GM23338 (cell line): Measurements from ENCODE around the gene MBD2. TPM values are rescaled to one million over a fixed set of nuclear protein-coding genes. Genes with fewer than 3 reads are reported as not detected.

Experiments used
- ATAC-seq: fragments of 200-7000 bp; cut with Tn5 transposase; 3 replicates; pipeline ENCODE4 v1.9.1; 2020
- DNase-seq: peaks from one replicate; pipeline ENCODE4 v3.0.0-alpha.2; 2015; ENCODE audit warnings: low spot score
- H2AFZ ChIP-seq: fragments of 200-600 bp; sonication (generic); 2 replicates; pipeline ENCODE4 v1.8.0; 2016; ENCODE audit warnings: antibody characterized with exemption, mild to moderate bottlenecking, moderate library complexity
- H3F3A ChIP-seq: fragments of 200-600 bp; sonication (generic); replicated peaks from 2 replicates; pipeline ENCODE4 v1.8.0; 2017; ENCODE audit warnings: antibody characterized with exemption, mixed run types, low read depth
- H3K27ac ChIP-seq: fragments of 200-600 bp; sonication (generic); 2 replicates; pipeline ENCODE4 v1.6.1; 2016; ENCODE audit warnings: low read depth
- H3K27me3 ChIP-seq: fragments of 200-600 bp; sonication (generic); 2 replicates; pipeline ENCODE4 v1.8.0; 2016; ENCODE audit warnings: mild to moderate bottlenecking, mixed run types, moderate library complexity; ENCODE audit not compliant: insufficient read depth
- H3K36me3 ChIP-seq: fragments of 200-600 bp; sonication (generic); 2 replicates; pipeline ENCODE4 v1.8.0; 2016; ENCODE audit warnings: mild to moderate bottlenecking; ENCODE audit not compliant: insufficient read depth
- H3K4me1 ChIP-seq: fragments of 200-600 bp; sonication (generic); 2 replicates; pipeline ENCODE4 v1.8.0; 2016; ENCODE audit warnings: mild to moderate bottlenecking, moderate library complexity; ENCODE audit not compliant: insufficient read depth
- H3K4me2 ChIP-seq: fragments of 200-600 bp; sonication (generic); 2 replicates; pipeline ENCODE4 v1.7.1; 2017; ENCODE audit warnings: mixed run types
- H3K4me3 ChIP-seq: fragments of 200-600 bp; sonication (generic); 2 replicates; pipeline ENCODE4 v1.6.1; 2016; ENCODE audit warnings: mixed run types
- H3K79me2 ChIP-seq: fragments of 200-600 bp; sonication (generic); replicated peaks from 2 replicates; pipeline ENCODE4 v1.8.0; 2017; ENCODE audit warnings: mild to moderate bottlenecking; ENCODE audit not compliant: insufficient read depth
- H3K9me2 ChIP-seq: fragments of 200-600 bp; sonication (generic); 2 replicates; pipeline ENCODE4 v1.8.0; 2017; ENCODE audit not compliant: insufficient read depth
- H4K20me1 ChIP-seq: fragments of 200-600 bp; sonication (generic); replicated peaks from 2 replicates; pipeline ENCODE4 v1.8.0; 2017; ENCODE audit warnings: mild to moderate bottlenecking; ENCODE audit not compliant: insufficient read depth
- H3K27ac Mint-ChIP-seq: 2 replicates; pipeline ENCODE4 v1.8.0; 2020; ENCODE audit warnings: inconsistent platforms, mild to moderate bottlenecking, moderate library complexity, mixed read lengths
- H3K27me3 Mint-ChIP-seq: 3 replicates; pipeline ENCODE4 v1.8.0; 2022; ENCODE audit warnings: low read depth, mild to moderate bottlenecking, moderate library complexity, mixed read lengths, inconsistent platforms; ENCODE audit not compliant: insufficient read depth, poor library complexity
- H3K36me3 Mint-ChIP-seq: 3 replicates; pipeline ENCODE4 v1.8.0; 2021; ENCODE audit warnings: low read depth, mild to moderate bottlenecking, inconsistent platforms, moderate library complexity, mixed read lengths
- H3K4me1 Mint-ChIP-seq: 3 replicates; pipeline ENCODE4 v1.8.0; 2020; ENCODE audit warnings: mild to moderate bottlenecking, inconsistent platforms, mixed read lengths
- H3K4me3 Mint-ChIP-seq: 3 replicates; pipeline ENCODE4 v1.8.0; 2021; ENCODE audit warnings: moderate library complexity, mild to moderate bottlenecking, inconsistent platforms, mixed read lengths
- H3K9me3 Mint-ChIP-seq: 3 replicates; pipeline ENCODE4 v1.8.0; 2020; ENCODE audit warnings: moderate library complexity, mild to moderate bottlenecking, inconsistent platforms, mixed read lengths
- CREB1 ChIP-seq: fragments of 250-450 bp; sonication (Bioruptor Pico); IDR thresholded peaks from 2 replicates; pipeline ENCODE4 v1.5.0; 2020; ENCODE audit warnings: low read depth, mild to moderate bottlenecking, moderate library complexity
- EZH2 ChIP-seq: fragments of 200-600 bp; sonication (generic); IDR thresholded peaks from one replicate; pipeline ENCODE4 v1.8.0; 2017; ENCODE audit warnings: antibody characterized with exemption, mild to moderate bottlenecking, low read depth; ENCODE audit not compliant: unreplicated experiment
- EZH2phosphoT487 ChIP-seq: fragments of 200-600 bp; sonication (generic); IDR thresholded peaks from one replicate; pipeline ENCODE4 v1.8.1; 2018; ENCODE audit warnings: antibody characterized with exemption; ENCODE audit not compliant: unreplicated experiment
- JUNB ChIP-seq: IDR thresholded peaks from one replicate; pipeline ENCODE4 v1.6.1; 2016; ENCODE audit warnings: antibody characterized with exemption; ENCODE audit not compliant: unreplicated experiment
- POLR2AphosphoS5 ChIP-seq: IDR thresholded peaks from 2 replicates; pipeline ENCODE4 v1.6.1; 2016; ENCODE audit warnings: antibody characterized with exemption, low read depth
- STAT1 ChIP-seq: IDR thresholded peaks from one replicate; pipeline ENCODE4 v1.6.1; 2016; ENCODE audit warnings: antibody characterized with exemption; ENCODE audit not compliant: unreplicated experiment
- ZNF114 ChIP-seq: fragments of 250-450 bp; sonication (Bioruptor Pico); IDR thresholded peaks from 2 replicates; pipeline ENCODE4 v1.5.0; 2020; ENCODE audit warnings: mild to moderate bottlenecking, moderate library complexity
- ZNF331 ChIP-seq: fragments of 250-450 bp; sonication (Bioruptor Pico); IDR thresholded peaks from 2 replicates; pipeline ENCODE4 v1.5.0; 2020; ENCODE audit warnings: low read depth, mild to moderate bottlenecking, moderate library complexity
- polyA plus RNA-seq: library from polyadenylated mRNA; unstranded; fragments of >200 nt; fragmentation: Nextera tagmentation; extraction: Ambion mirVana; gene quantifications from 2 replicates; pipeline ENCODE4 v1.2.1, GENCODE V29; 2016
- total RNA-seq: library from RNA; depleted of rRNA; stranded (reverse); fragments of >200 nt; shearing (Covaris generic); gene quantifications from 2 replicates; pipeline ENCODE4 v1.2.3, GENCODE V29; 2014
- TF ChIP-seq, protein P1 (sequence below), 2 experiments: fragments of 200-600 bp in 1 of 2; sonication (generic) in 1 of 2; conservative IDR thresholded peaks; 2 replicates each; pipeline versions ENCODE4 v1.5.1 to v1.6.1; 2016 to 2017; ENCODE audit warnings: antibody characterized with exemption in 2 of 2, low read depth in 2 of 2, mild to moderate bottlenecking in 2 of 2, moderate library complexity in 1 of 2
- TF ChIP-seq, protein P2 (sequence below): IDR thresholded peaks from 2 replicates; pipeline ENCODE4 v1.6.1; 2016; ENCODE audit warnings: antibody characterized with exemption
- TF ChIP-seq, protein P3 (sequence below): fragments of 250-450 bp; sonication (Bioruptor Pico); IDR thresholded peaks from 2 replicates; pipeline ENCODE4 v1.5.0; 2020; ENCODE audit warnings: mild to moderate bottlenecking, moderate library complexity

Gene MBD2
- total and polyA plus RNA-seq, 2 experiments from 2014 or later, result 11.2 to 39.2 TPM

DNA sequence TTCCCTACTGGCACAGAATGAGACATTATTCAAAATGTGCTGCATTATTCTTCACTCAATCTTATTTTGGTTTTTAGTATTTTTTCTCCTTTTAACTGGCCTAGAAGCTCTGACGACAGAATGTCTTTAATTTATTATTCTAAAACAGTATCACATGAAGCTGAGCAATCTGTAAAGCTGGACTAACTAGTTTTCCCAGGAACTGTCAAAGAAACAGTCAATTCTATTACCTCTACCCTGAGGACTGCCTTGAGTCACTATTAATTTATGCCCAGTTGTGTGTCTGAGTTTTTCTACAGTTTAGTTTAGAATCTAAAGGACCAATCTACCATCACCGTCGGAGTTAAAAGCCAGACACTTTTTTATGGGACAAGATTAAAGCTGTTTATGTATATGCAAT, 31.6 kb downstream of the MBD2 start (continued):
- TF ChIP-seq, protein P1, sequence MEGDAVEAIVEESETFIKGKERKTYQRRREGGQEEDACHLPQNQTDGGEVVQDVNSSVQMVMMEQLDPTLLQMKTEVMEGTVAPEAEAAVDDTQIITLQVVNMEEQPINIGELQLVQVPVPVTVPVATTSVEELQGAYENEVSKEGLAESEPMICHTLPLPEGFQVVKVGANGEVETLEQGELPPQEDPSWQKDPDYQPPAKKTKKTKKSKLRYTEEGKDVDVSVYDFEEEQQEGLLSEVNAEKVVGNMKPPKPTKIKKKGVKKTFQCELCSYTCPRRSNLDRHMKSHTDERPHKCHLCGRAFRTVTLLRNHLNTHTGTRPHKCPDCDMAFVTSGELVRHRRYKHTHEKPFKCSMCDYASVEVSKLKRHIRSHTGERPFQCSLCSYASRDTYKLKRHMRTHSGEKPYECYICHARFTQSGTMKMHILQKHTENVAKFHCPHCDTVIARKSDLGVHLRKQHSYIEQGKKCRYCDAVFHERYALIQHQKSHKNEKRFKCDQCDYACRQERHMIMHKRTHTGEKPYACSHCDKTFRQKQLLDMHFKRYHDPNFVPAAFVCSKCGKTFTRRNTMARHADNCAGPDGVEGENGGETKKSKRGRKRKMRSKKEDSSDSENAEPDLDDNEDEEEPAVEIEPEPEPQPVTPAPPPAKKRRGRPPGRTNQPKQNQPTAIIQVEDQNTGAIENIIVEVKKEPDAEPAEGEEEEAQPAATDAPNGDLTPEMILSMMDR (conservative IDR thresholded peaks at IDR 0.05; ENCODE audit: low read depth in 2 of 2), result no peak
- TF ChIP-seq STAT1, result no peak
- no peak for TF ChIP-seq POLR2AphosphoS5

DNA sequence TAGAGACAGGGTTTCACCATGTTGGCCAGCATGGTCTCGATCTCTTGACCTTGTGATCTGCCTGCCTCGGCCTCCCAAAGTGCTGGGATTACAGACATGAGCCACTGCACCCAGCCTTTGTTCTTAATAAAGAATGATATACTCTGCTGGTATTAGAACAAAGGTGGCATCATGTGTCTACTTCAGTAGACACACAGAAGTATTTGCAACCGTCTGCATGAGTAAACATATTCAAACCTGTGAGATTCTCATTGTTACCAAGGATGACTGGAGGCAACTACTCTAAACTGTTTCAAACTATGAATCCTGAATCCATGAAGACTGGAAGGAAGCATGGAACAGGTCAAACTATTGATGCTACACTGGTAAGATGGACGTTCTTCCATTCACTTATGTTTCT, 32.1 kb downstream of the MBD2 start:
- Mint-ChIP-seq H3K4me1 (peaks cover 12% of the 10 kb centered on the region), H3K27ac (no peak overlapping the region), H3K4me3 (no peak overlapping the region), H3K36me3 (no peaks in the 10 kb centered on the region), H3K27me3 (peaks cover 3% of the 10 kb centered on the region), H3K9me3 (no peaks in the 10 kb centered on the region)
- no peaks in the 10 kb centered on the region for H3K27me3 ChIP-seq
- no peak for ATAC-seq
- peaks cover 24% of the 10 kb centered on the region for H3K4me1 ChIP-seq
- no peak overlapping the region for H2AFZ ChIP-seq
- H3F3A ChIP-seq, result no peaks in the 10 kb centered on the region
- no peak overlapping the region for H3K4me2 ChIP-seq
- no peaks in the 10 kb centered on the region for H3K36me3 ChIP-seq
- no peaks in the 10 kb centered on the region for H3K9me2 ChIP-seq
- no peaks in the 10 kb centered on the region for H4K20me1 ChIP-seq
- H3K27ac ChIP-seq, result no peak overlapping the region
- H3K79me2 ChIP-seq, result no peaks in the 10 kb centered on the region
- TF ChIP-seq, protein P2, sequence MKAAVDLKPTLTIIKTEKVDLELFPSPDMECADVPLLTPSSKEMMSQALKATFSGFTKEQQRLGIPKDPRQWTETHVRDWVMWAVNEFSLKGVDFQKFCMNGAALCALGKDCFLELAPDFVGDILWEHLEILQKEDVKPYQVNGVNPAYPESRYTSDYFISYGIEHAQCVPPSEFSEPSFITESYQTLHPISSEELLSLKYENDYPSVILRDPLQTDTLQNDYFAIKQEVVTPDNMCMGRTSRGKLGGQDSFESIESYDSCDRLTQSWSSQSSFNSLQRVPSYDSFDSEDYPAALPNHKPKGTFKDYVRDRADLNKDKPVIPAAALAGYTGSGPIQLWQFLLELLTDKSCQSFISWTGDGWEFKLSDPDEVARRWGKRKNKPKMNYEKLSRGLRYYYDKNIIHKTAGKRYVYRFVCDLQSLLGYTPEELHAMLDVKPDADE, result no peak
- no peak for TF ChIP-seq JUNB
- TF ChIP-seq, protein P3, sequence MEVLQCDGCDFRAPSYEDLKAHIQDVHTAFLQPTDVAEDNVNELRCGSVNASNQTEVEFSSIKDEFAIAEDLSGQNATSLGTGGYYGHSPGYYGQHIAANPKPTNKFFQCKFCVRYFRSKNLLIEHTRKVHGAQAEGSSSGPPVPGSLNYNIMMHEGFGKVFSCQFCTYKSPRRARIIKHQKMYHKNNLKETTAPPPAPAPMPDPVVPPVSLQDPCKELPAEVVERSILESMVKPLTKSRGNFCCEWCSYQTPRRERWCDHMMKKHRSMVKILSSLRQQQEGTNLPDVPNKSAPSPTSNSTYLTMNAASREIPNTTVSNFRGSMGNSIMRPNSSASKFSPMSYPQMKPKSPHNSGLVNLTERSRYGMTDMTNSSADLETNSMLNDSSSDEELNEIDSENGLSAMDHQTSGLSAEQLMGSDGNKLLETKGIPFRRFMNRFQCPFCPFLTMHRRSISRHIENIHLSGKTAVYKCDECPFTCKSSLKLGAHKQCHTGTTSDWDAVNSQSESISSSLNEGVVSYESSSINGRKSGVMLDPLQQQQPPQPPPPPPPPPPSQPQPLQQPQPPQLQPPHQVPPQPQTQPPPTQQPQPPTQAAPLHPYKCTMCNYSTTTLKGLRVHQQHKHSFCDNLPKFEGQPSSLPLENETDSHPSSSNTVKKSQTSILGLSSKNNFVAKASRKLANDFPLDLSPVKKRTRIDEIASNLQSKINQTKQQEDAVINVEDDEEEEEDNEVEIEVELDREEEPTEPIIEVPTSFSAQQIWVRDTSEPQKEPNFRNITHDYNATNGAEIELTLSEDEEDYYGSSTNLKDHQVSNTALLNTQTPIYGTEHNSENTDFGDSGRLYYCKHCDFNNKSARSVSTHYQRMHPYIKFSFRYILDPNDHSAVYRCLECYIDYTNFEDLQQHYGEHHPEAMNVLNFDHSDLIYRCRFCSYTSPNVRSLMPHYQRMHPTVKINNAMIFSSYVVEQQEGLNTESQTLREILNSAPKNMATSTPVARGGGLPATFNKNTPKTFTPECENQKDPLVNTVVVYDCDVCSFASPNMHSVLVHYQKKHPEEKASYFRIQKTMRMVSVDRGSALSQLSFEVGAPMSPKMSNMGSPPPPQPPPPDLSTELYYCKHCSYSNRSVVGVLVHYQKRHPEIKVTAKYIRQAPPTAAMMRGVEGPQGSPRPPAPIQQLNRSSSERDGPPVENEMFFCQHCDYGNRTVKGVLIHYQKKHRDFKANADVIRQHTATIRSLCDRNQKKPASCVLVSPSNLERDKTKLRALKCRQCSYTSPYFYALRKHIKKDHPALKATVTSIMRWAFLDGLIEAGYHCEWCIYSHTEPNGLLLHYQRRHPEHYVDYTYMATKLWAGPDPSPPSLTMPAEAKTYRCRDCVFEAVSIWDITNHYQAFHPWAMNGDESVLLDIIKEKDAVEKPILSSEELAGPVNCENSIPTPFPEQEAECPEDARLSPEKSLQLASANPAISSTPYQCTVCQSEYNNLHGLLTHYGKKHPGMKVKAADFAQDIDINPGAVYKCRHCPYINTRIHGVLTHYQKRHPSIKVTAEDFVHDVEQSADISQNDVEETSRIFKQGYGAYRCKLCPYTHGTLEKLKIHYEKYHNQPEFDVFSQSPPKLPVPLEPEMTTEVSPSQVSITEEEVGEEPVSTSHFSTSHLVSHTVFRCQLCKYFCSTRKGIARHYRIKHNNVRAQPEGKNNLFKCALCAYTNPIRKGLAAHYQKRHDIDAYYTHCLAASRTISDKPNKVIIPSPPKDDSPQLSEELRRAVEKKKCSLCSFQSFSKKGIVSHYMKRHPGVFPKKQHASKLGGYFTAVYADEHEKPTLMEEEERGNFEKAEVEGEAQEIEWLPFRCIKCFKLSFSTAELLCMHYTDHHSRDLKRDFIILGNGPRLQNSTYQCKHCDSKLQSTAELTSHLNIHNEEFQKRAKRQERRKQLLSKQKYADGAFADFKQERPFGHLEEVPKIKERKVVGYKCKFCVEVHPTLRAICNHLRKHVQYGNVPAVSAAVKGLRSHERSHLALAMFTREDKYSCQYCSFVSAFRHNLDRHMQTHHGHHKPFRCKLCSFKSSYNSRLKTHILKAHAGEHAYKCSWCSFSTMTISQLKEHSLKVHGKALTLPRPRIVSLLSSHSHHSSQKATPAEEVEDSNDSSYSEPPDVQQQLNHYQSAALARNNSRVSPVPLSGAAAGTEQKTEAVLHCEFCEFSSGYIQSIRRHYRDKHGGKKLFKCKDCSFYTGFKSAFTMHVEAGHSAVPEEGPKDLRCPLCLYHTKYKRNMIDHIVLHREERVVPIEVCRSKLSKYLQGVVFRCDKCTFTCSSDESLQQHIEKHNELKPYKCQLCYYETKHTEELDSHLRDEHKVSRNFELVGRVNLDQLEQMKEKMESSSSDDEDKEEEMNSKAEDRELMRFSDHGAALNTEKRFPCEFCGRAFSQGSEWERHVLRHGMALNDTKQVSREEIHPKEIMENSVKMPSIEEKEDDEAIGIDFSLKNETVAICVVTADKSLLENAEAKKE (CRISPR knock-in tag), result no peak
- TF ChIP-seq STAT1, result no peak
- no peak for TF ChIP-seq ZNF331 (CRISPR knock-in tag)
- TF ChIP-seq EZH2, result no peak
- TF ChIP-seq ZNF114 (CRISPR knock-in tag), result no peak
- no peak for TF ChIP-seq EZH2phosphoT487
- TF ChIP-seq, protein P1 (conservative IDR thresholded peaks at IDR 0.05; ENCODE audit: low read depth in 2 of 2), result no peak
- no peak for TF ChIP-seq CREB1 (CRISPR knock-in tag)
- H3K4me3 ChIP-seq, result no peak overlapping the region
- no peak for DNase-seq
